ENCODE measurements around the gene SNAP29.

Gene SNAP29

DNA sequence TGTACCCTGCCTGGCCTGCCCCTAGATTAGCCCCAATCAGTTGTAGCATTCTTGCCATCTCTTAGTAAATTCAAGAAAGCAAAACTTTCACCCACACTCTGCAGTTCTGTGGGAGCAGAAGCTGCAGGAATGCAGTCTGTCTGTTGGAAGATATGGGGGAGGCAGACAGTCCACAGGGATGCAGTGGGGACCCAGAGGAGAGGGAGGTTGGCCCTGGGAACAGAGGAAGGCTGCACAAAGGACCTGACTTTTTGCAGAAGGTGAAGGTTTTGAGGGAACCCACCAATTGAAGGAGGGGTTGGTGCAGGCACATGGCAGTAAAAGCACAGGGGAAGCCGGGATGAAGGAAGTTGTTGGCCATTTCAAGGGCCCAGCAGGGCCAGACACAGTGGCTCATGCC lies 16.5 kb downstream of the SNAP29 start:
- H3K14ac ChIP-seq (ENCODE audit: low read length), result no peak overlapping the region
- H4K91ac ChIP-seq (ENCODE audit: low read depth, low read length, poor library complexity), result no peak overlapping the region
- H2BK15ac ChIP-seq (ENCODE audit: low read length), result no peak overlapping the region
- no peak overlapping the region for H2BK5ac ChIP-seq (ENCODE audit: low read length)
- H2AFZ ChIP-seq (ENCODE audit: low read length), result no peak overlapping the region
- no peak overlapping the region for H3K27ac ChIP-seq (replicated peaks; ENCODE audit: low read length)
- no peaks in the 10 kb centered on the region for H3K79me1 ChIP-seq (ENCODE audit: low read depth, low read length)
- no peak overlapping the region for H3K9ac ChIP-seq (ENCODE audit: low read depth, low read length, poor library complexity)
- H3K23ac ChIP-seq (ENCODE audit: low read depth, low read length, poor library complexity), result peak overlapping the region; percentile 29
- no peaks in the 10 kb centered on the region for H3K27me3 ChIP-seq (ENCODE audit: control insufficient read depth in 3 of 3, insufficient read depth in 3 of 3, low read depth in 1 of 3, low read length in 3 of 3)
- no peak overlapping the region for H3K18ac ChIP-seq (ENCODE audit: low read length)
- H3K9me3 ChIP-seq (replicated peaks in 1 of 2; ENCODE audit: control insufficient read depth in 2 of 2, insufficient read depth in 1 of 2, low read depth in 1 of 2, low read length in 2 of 2), result no peaks in the 10 kb centered on the region
- WGBS, 2 donors (ENCODE audit: extremely low coverage in 2 of 2, insufficient read length in 2 of 2, insufficient replicate concordance in 1 of 2), result no CpG with 5 or more reads among the region's 1 CpG
- H3K36me3 ChIP-seq (replicated peaks in 1 of 2; ENCODE audit: control insufficient read depth in 2 of 2, insufficient read depth in 2 of 2, low read length in 2 of 2), result peaks cover 5 to 47% of the 10 kb centered on the region in 2 donors
- no peak overlapping the region for H3K4ac ChIP-seq (ENCODE audit: low read length)
- no peak overlapping the region for H2AK5ac ChIP-seq (ENCODE audit: low read depth, low read length)
- H2BK120ac ChIP-seq (ENCODE audit: low read depth, low read length), result no peak overlapping the region
- H3K4me3 ChIP-seq (ENCODE audit: low read length in 2 of 2), result no peak overlapping the region
- no peaks in the 10 kb centered on the region for H3K4me1 ChIP-seq (ENCODE audit: control insufficient read depth in 2 of 2, insufficient read depth in 1 of 2, low read depth in 1 of 2, low read length in 2 of 2)
- H2BK12ac ChIP-seq (ENCODE audit: low read length), result no peak overlapping the region
- no peak for DNase-seq (ENCODE audit: low spot score)
- no peak overlapping the region for H4K8ac ChIP-seq (ENCODE audit: low read depth, low read length)
- H3K4me2 ChIP-seq (ENCODE audit: insufficient read depth, low read length, poor library complexity, severe bottlenecking), result no peak overlapping the region

DNA sequence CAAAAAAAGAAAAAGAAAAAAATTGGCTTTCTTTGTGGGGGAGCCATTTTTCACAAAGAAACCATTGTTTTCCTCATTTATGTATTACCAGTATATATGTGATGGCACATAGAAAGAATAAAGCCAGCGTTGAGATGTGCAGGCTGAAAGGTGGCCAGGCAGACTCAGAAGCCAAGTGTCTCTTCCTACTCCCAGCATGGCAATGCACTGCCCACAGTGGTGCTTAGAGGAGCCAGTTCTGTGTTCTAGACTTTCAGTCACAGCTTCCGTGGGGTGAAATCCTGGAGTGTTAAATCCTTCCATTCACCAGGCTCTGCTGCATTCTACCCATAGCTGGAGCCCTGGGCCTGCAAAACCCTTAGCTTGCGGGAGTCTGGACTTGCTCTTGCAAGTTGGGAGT lies 18.9 kb downstream of the SNAP29 start:
- Histone ChIP-seq H2BK12ac (ENCODE audit: low read length) (no peak overlapping the region), H2AFZ (ENCODE audit: low read length) (no peak overlapping the region), H3K79me1 (ENCODE audit: low read depth, low read length) (no peaks in the 10 kb centered on the region), H2BK120ac (ENCODE audit: low read depth, low read length) (no peak overlapping the region), H3K18ac (ENCODE audit: low read length) (no peak overlapping the region), H3K9ac (ENCODE audit: low read depth, low read length, poor library complexity) (no peak overlapping the region), H3K36me3 (replicated peaks in 1 of 2; ENCODE audit: control insufficient read depth in 2 of 2, insufficient read depth in 2 of 2, low read length in 2 of 2) (peaks cover 9 to 53% of the 10 kb centered on the region in 2 donors), H2AK5ac (ENCODE audit: low read depth, low read length) (no peak overlapping the region), H3K4me3 (ENCODE audit: low read length in 2 of 2) (peak overlapping the region in 1 of 2 donors; percentile 42), H3K4ac (ENCODE audit: low read length) (no peak overlapping the region), H4K91ac (ENCODE audit: low read depth, low read length, poor library complexity) (no peak overlapping the region), H3K27ac (replicated peaks; ENCODE audit: low read length) (no peak overlapping the region), H3K27me3 (ENCODE audit: control insufficient read depth in 3 of 3, insufficient read depth in 3 of 3, low read depth in 1 of 3, low read length in 3 of 3) (no peaks in the 10 kb centered on the region), H3K9me3 (replicated peaks in 1 of 2; ENCODE audit: control insufficient read depth in 2 of 2, insufficient read depth in 1 of 2, low read depth in 1 of 2, low read length in 2 of 2) (no peaks in the 10 kb centered on the region), H3K4me1 (ENCODE audit: control insufficient read depth in 2 of 2, insufficient read depth in 1 of 2, low read depth in 1 of 2, low read length in 2 of 2) (no peaks in the 10 kb centered on the region), H4K8ac (ENCODE audit: low read depth, low read length) (no peak overlapping the region), H3K14ac (ENCODE audit: low read length) (no peak overlapping the region), H2BK15ac (ENCODE audit: low read length) (no peak overlapping the region), H3K23ac (ENCODE audit: low read depth, low read length, poor library complexity) (no peak overlapping the region), H3K4me2 (ENCODE audit: insufficient read depth, low read length, poor library complexity, severe bottlenecking) (no peak overlapping the region), H2BK5ac (ENCODE audit: low read length) (no peak overlapping the region)
- DNase-seq (ENCODE audit: low spot score), result no peak
- no CpG with 5 or more reads among the region's 3 CpGs for WGBS, 2 donors (ENCODE audit: extremely low coverage in 2 of 2, insufficient read length in 2 of 2, insufficient replicate concordance in 1 of 2)

DNA sequence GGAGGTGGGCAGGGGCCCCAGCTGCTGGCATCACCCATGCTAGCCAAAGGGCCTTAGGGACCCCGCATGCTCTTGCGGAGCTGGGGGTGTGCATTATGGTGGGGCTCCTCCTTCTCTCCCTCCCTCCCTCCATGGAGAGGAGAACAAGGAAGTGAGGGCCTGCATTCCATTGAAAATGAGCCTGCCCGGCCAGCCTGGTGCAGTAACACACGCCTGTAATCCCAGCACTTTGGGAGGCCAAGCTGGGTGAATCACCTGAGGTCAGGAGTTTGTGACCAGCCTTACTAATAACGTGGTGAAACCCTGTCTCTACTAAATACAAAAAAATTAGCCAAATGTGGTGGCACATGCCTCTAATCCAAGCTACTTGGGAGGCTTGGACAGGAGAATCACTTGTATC lies 22.4 kb downstream of the SNAP29 start:
- H3K27ac ChIP-seq (replicated peaks; ENCODE audit: low read length), result no peak overlapping the region
- no peak for DNase-seq (ENCODE audit: low spot score)
- H4K8ac ChIP-seq (ENCODE audit: low read depth, low read length), result no peak overlapping the region
- H2BK12ac ChIP-seq (ENCODE audit: low read length), result no peak overlapping the region
- no peak overlapping the region for H3K9ac ChIP-seq (ENCODE audit: low read depth, low read length, poor library complexity)
- no peaks in the 10 kb centered on the region for H3K27me3 ChIP-seq (ENCODE audit: control insufficient read depth in 3 of 3, insufficient read depth in 3 of 3, low read depth in 1 of 3, low read length in 3 of 3)
- WGBS, 2 donors (ENCODE audit: extremely low coverage in 2 of 2, insufficient read length in 2 of 2, insufficient replicate concordance in 1 of 2), result no CpG with 5 or more reads among the region's 5 CpGs
- peaks cover 0 to 3% of the 10 kb centered on the region in 2 donors for H3K4me1 ChIP-seq (ENCODE audit: control insufficient read depth in 2 of 2, insufficient read depth in 1 of 2, low read depth in 1 of 2, low read length in 2 of 2)
- H3K4ac ChIP-seq (ENCODE audit: low read length), result no peak overlapping the region
- no peak overlapping the region for H2BK120ac ChIP-seq (ENCODE audit: low read depth, low read length)
- peaks cover 12 to 46% of the 10 kb centered on the region in 2 donors for H3K36me3 ChIP-seq (replicated peaks in 1 of 2; ENCODE audit: control insufficient read depth in 2 of 2, insufficient read depth in 2 of 2, low read length in 2 of 2)
- H2AFZ ChIP-seq (ENCODE audit: low read length), result no peak overlapping the region
- no peak overlapping the region for H4K91ac ChIP-seq (ENCODE audit: low read depth, low read length, poor library complexity)
- no peak overlapping the region for H3K4me2 ChIP-seq (ENCODE audit: insufficient read depth, low read length, poor library complexity, severe bottlenecking)
- H3K9me3 ChIP-seq (replicated peaks in 1 of 2; ENCODE audit: control insufficient read depth in 2 of 2, insufficient read depth in 1 of 2, low read depth in 1 of 2, low read length in 2 of 2), result no peaks in the 10 kb centered on the region
- no peak overlapping the region for H3K18ac ChIP-seq (ENCODE audit: low read length)
- no peak overlapping the region for H3K23ac ChIP-seq (ENCODE audit: low read depth, low read length, poor library complexity)
- H3K4me3 ChIP-seq (ENCODE audit: low read length in 2 of 2), result no peak overlapping the region
- no peaks in the 10 kb centered on the region for H3K79me1 ChIP-seq (ENCODE audit: low read depth, low read length)
- no peak overlapping the region for H2BK15ac ChIP-seq (ENCODE audit: low read length)
- H2BK5ac ChIP-seq (ENCODE audit: low read length), result no peak overlapping the region
- H3K14ac ChIP-seq (ENCODE audit: low read length), result no peak overlapping the region
- H2AK5ac ChIP-seq (ENCODE audit: low read depth, low read length), result no peak overlapping the region

DNA sequence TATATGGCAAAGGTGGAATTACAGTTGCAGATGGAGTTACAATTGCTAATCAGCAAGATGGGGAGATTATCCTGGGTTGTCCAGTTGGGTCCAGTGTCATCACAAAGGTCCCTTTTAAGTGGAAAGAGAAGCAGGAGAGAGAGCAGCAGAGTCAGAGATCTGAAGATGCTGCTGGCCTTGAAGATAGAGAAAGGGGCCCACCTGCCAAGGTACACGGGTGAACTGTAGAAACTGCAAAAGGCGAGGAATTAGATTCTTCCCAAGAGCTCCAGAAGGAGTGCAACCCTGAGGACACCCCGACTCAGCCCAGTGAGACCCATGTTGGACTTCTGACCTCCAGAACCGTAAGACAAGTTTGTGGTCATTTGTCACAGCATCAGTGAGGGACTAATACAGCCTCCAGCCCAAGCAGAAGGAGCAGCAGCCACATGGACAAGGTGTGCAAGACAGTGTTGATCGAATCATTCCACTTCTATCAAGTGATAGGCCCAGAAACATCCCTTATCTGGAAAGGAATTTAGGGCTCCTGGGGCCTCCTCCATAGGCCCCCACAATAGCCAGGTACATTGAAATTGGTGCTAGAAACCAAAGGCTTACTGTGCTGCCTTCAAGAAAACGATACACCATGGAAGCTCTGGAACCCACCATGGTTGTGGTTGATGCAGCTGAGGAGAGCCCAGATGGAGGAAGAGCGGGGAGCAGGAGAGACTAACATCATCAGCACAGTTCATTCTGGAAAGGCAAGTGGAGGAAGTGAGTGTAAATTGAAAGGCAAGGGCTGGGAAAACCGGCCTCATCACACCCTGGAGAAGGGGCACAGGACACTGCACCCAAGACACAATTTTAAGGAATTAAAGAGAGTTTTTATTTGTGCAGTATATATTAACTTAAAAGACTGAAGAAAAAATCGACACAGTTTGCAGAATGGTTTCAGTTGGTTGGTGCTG lies 23.3 kb downstream of the SNAP29 start:
- H3K23ac ChIP-seq (ENCODE audit: low read depth, low read length, poor library complexity), result no peak overlapping the region
- peaks cover 12 to 44% of the 10 kb centered on the region in 2 donors for H3K36me3 ChIP-seq (replicated peaks in 1 of 2; ENCODE audit: control insufficient read depth in 2 of 2, insufficient read depth in 2 of 2, low read length in 2 of 2)
- no peak overlapping the region for H3K14ac ChIP-seq (ENCODE audit: low read length)
- no peak overlapping the region for H2AFZ ChIP-seq (ENCODE audit: low read length)
- no peaks in the 10 kb centered on the region for H3K79me1 ChIP-seq (ENCODE audit: low read depth, low read length)
- H2BK120ac ChIP-seq (ENCODE audit: low read depth, low read length), result no peak overlapping the region
- H2AK5ac ChIP-seq (ENCODE audit: low read depth, low read length), result no peak overlapping the region
- no peak for DNase-seq (ENCODE audit: low spot score)
- no peak overlapping the region for H2BK15ac ChIP-seq (ENCODE audit: low read length)
- no CpG with 5 or more reads among the region's 9 CpGs for WGBS, 2 donors (ENCODE audit: extremely low coverage in 2 of 2, insufficient read length in 2 of 2, insufficient replicate concordance in 1 of 2)
- H4K91ac ChIP-seq (ENCODE audit: low read depth, low read length, poor library complexity), result no peak overlapping the region
- no peak overlapping the region for H3K4me3 ChIP-seq (ENCODE audit: low read length in 2 of 2)
- H3K4ac ChIP-seq (ENCODE audit: low read length), result no peak overlapping the region
- H3K9ac ChIP-seq (ENCODE audit: low read depth, low read length, poor library complexity), result no peak overlapping the region
- no peak overlapping the region for H3K18ac ChIP-seq (ENCODE audit: low read length)
- no peak overlapping the region for H4K8ac ChIP-seq (ENCODE audit: low read depth, low read length)
- H3K4me1 ChIP-seq (ENCODE audit: control insufficient read depth in 2 of 2, insufficient read depth in 1 of 2, low read depth in 1 of 2, low read length in 2 of 2), result peaks cover 0 to 3% of the 10 kb centered on the region in 2 donors
- no peak overlapping the region for H3K4me2 ChIP-seq (ENCODE audit: insufficient read depth, low read length, poor library complexity, severe bottlenecking)
- H3K27ac ChIP-seq (replicated peaks; ENCODE audit: low read length), result no peak overlapping the region
- H3K9me3 ChIP-seq (replicated peaks in 1 of 2; ENCODE audit: control insufficient read depth in 2 of 2, insufficient read depth in 1 of 2, low read depth in 1 of 2, low read length in 2 of 2), result no peaks in the 10 kb centered on the region
- H3K27me3 ChIP-seq (ENCODE audit: control insufficient read depth in 3 of 3, insufficient read depth in 3 of 3, low read depth in 1 of 3, low read length in 3 of 3), result no peaks in the 10 kb centered on the region
- no peak overlapping the region for H2BK5ac ChIP-seq (ENCODE audit: low read length)
- H2BK12ac ChIP-seq (ENCODE audit: low read length), result no peak overlapping the region

Measured in neuronal stem cell (in vitro differentiated cells).